ENCODE measurements around the gene ZNF653. TPM values are rescaled to one million over a fixed set of nuclear protein-coding genes. Genes with fewer than 3 reads are reported as not detected.
A peak's percentile ranks its signal among the peaks of the same experiment; 100 is the strongest.

The ZNF653 gene
- total and polyA plus RNA-seq, 9 of the 15 experiments (the other 6 are each of a cell fraction or from before 2014, with no cell fraction given), result 1.6 to 8.0 (median 4.2) TPM; not detected in 2

GRCh38 chr19:11535792-11536595 lies 30.4 kb upstream of the ZNF653 start (continued):
- TF ChIP-seq ZNF431 (CRISPR knock-in tag; IDR thresholded peaks at IDR 0.05) (no peak), MTA3 (IDR thresholded peaks at IDR 0.05; ENCODE audit: borderline replicate concordance) (peak; percentile 71; the same call in 1 of the 2 replicates), E2F3 (CRISPR knock-in tag; IDR thresholded peaks at IDR 0.05) (0 out of 2 replicates have a peak, but pooled peaks have one; percentile 70), ZNF282 (CRISPR knock-in tag; IDR thresholded peaks at IDR 0.05) (no peak), KAT8 (IDR thresholded peaks at IDR 0.05; ENCODE audit: low read depth) (no peak), SIN3A (IDR thresholded peaks at IDR 0.05; ENCODE audit: borderline replicate concordance in 2 of 2, control insufficient read depth in 1 of 2, low read depth in 2 of 2, low read length in 2 of 2) (0 out of 4 replicates have a peak, but pooled peaks of 1 of the 2 experiments have one; percentile 39), HNRNPLL (IDR thresholded peaks at IDR 0.05; ENCODE audit: low read depth, low read length, poor library complexity, severe bottlenecking) (no peak), ETV5 (CRISPR knock-in tag; IDR thresholded peaks at IDR 0.05; ENCODE audit: low read depth) (no peak), XRCC3 (IDR thresholded peaks at IDR 0.05) (no peak), KLF1 (tag; IDR thresholded peaks at IDR 0.05) (0 out of 2 replicates have a peak, but pooled peaks have one; percentile 41), E2F6 (IDR thresholded peaks at IDR 0.05; ENCODE audit: borderline replicate concordance in 1 of 2, extremely low read depth in 1 of 2, insufficient read depth in 1 of 2, insufficient read length in 1 of 2, low read depth in 1 of 2, low read length in 1 of 2, poor library complexity in 1 of 2, severe bottlenecking in 1 of 2) (peak in 1 of 2 experiments; percentile 65), MAFK (IDR thresholded peaks at IDR 0.05; ENCODE audit: low read length) (no peak), MEIS2 (IDR thresholded peaks at IDR 0.05; ENCODE audit: partially characterized antibody) (no peak), HDAC3 (IDR thresholded peaks at IDR 0.05; ENCODE audit: borderline replicate concordance, partially characterized antibody) (no peak), BACH1 (tag; IDR thresholded peaks at IDR 0.05) (no peak), ZNF77 (CRISPR knock-in tag; IDR thresholded peaks at IDR 0.05) (no peak), ZNF217 (CRISPR knock-in tag; IDR thresholded peaks at IDR 0.05) (no peak), SMARCC2 (IDR thresholded peaks at IDR 0.05; ENCODE audit: low read depth) (no peak; the same call in 1 of the 2 replicates)
- TF ChIP-seq, protein P1, sequence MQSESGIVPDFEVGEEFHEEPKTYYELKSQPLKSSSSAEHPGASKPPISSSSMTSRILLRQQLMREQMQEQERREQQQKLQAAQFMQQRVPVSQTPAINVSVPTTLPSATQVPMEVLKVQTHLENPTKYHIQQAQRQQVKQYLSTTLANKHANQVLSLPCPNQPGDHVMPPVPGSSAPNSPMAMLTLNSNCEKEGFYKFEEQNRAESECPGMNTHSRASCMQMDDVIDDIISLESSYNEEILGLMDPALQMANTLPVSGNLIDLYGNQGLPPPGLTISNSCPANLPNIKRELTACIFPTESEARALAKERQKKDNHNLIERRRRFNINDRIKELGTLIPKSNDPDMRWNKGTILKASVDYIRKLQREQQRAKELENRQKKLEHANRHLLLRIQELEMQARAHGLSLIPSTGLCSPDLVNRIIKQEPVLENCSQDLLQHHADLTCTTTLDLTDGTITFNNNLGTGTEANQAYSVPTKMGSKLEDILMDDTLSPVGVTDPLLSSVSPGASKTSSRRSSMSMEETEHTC (IDR thresholded peaks at IDR 0.05), result no peak
- TF ChIP-seq, protein P2, sequence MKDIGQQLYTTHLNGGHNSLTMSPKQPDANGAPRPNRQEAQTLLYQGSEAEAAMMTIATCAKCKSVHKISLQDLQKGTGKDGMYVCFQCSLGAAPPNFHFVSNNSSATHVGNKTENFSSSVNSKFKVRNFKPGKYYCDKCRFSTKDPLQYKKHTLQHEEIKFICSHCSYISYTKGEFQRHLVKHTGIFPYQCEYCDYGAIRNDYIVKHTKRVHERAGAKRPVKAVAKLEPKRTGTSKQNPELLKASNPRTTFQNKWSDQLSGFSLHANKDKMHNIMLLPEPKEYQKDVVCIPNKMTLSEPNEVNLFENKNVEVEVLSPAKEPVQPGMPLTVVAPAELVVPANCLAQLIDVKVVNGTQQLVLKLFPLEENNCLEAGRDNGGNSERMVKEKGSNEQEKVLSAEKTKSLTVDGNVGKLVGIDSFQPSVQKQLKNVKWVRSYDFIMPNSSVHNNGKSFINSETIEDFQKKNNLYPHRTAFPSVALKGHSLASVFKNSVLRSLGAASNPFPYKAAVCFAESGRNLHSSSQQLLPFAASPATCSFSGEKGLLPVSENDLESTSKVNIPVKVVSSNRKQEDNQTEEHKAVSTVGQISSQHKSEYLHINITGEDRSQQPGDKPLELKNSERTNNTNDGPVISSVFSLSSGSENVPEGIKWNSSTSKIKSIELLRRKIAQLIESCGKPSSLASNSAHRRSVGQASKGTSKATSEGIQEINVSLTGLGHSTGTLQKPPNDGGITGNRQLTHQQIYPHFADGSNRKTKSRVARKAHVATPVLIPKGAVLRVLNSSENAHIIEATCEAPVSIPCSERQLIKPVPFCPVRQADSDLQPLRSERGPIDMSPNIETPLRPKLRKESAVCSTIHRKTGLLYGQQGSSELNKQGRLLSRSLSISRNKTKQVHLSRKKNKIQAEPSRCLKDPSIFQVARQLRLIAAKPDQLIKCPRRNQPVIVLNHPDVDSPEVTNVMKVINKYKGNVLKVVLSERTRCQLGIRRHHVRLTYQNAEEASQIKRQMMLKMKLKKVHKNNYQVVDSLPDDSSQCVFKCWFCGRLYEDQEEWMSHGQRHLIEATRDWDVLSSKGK (CRISPR knock-in tag; IDR thresholded peaks at IDR 0.05), result no peak

All from K562 (cell line).